Erythroblast (primary cell): ENCODE data around the gene FRMPD2.

Experiments
- DNase-seq, 2 experiments: peaks; one replicate each; lab custom pipeline; 2025; lab: John Stamatoyannopoulos, UW
- GATA1 ChIP-seq: IDR thresholded peaks from 2 replicates; pipeline ENCODE4 v1.6.1; 2011; ENCODE audit warnings: low read depth, mild to moderate bottlenecking, control low read depth, low read length, moderate library complexity
- POLR2A ChIP-seq: IDR thresholded peaks from 2 replicates; pipeline ENCODE4 v1.6.1; 2011; ENCODE audit warnings: mild to moderate bottlenecking, low read length

Gene FRMPD2

DNA sequence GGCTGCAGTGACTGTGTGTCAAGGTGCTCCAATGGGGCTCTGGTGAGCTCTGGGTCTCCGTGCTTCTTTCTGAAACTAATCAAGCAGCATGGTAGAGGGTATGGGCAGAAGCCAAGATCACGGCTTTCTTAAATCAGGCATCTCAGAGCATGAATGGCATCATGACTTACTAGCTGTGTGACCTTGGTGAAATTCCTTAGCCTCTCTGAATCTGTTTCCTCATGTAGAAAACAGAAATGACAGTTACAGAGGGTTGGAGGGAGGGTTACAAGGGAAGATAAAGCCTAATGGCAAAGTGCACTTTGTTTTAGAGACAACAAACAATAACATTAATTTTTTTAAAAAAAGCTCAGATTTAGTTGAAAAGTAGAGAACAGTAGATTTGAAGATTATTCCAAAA, 34.9 kb downstream of the FRMPD2 start:
- no peak for DNase-seq
- no peak for TF ChIP-seq POLR2A
- TF ChIP-seq GATA1, result no peak

DNA sequence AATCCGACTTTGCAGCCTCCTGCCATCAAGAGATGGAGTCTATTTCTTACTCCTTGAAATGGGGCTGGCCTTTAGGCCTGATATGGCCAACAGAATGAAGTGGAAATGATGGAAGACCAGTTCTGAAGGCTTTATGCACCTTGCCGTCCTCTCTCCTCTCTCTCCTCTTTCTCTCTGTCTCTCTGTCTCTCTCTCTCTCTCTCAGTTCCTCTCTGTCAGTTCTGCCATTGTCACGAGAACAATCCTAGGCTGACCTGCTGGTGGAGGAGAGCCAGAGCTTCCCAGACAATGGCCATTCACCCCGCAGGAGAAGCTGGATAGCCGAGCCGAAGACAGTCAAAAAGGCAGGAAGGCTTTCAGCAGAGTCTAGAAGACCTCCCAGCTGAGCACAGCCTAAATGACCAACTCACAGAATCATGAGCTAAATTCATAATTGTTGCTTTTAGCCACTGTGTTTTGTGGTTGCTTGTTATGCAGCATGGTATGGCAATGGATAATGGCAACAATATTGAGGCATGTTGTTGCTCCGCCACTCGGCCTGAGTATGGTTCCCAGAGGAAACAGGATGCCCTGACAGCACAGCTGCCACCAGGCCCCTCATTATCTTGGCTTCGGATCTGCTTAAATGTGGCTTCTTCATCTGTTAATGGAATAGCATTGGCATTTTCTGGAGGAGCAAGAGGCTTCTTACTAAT, 35.5 kb downstream of the FRMPD2 start:
- TF ChIP-seq POLR2A (no peak), GATA1 (no peak)

DNA sequence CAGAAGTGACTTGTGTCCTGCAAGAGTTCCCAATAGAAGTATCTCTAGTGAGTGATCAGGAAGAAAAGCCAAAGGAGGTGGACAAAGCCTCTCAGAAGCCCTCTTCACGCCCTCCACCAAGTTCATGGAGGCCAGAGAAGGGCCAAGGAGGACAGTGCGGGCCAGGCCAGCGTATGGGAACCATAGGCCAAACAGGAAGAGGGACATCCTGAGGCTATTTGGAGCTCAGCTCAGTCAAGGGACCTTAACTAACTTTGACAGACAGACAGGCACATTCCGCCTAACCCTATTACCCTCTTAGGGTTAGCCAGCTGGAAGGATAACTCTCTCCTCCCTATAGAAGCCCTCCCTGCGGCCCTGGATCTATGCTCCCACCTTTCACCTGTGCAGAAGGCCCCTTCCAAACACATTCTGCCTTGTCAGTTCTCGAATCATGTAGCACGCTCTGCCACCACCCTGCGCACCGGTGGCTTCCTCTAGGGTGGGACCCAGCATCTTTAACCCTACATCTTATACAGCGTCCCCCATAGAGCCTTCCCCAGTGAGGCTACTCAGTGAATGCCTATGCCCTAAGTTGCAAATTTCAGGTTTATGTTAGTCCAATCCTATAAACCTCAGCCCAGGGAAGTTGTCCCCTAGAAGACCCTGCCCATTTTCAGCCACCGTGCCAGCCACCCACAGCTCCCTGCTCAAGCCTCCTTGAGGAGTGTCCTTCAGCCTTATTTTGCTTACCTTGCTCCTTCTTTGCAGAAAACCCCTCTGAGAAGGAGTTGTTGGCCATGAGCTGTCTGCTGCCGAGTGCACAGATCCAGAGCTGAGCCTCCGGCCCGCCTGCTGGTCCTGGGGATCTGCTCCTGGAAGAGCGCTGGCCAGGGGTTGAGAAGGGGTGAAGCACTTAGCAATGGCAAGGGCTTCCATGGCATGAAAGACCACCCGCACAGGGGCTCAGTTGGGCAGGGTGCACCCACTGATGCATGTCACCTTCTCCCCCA, 36.9 kb downstream of the FRMPD2 start:
- no peak for TF ChIP-seq GATA1
- no peak for TF ChIP-seq POLR2A
- DNase-seq, result no peak

More for the DNA sequence above, 35.5 kb downstream of the FRMPD2 start:
- DNase-seq, result no peak

DNA sequence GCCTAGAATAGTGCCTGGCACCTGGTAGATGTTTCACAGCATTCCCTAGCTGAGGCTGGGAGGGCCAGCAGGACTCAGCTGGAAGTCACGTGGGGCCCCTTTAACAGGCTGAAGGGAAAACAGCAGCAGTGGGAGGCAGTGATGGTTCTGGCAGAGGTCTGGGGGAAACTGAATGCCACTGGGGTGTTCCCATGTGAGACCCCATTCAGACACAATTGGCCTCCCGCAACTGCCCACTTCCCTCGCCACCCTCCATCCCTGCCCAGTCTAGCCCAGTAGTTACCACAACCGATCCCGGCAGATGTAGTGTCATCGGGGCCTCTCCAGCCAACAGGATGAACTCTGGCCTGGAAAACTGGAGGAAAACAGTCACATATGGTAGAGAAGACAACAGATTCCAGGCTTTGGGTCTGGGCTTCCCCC, 38.3 kb downstream of the FRMPD2 start:
- DNase-seq, result no peak
- TF ChIP-seq GATA1 (no peak), POLR2A (no peak)

DNA sequence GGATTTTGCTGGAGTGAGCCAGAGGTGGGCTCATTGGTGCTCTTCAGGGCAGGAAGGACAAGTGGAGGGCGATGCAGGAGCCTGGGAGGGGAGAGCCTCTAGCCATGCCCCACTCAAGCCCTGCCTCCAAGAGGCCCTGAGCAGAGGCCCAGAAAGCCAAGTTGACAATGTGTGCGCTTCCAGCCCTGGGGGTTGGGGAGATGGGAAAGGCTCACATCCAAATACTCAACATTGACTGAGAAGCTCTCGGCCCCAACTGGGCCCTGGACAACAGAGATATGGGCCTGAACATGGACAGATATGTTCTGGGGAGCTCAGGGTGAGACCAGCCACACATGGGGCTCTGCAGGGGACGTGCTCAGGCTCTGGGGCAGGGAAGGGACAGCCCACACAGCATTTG, 39.0 kb downstream of the FRMPD2 start:
- DNase-seq, result no peak
- TF ChIP-seq GATA1 (no peak), POLR2A (no peak)

DNA sequence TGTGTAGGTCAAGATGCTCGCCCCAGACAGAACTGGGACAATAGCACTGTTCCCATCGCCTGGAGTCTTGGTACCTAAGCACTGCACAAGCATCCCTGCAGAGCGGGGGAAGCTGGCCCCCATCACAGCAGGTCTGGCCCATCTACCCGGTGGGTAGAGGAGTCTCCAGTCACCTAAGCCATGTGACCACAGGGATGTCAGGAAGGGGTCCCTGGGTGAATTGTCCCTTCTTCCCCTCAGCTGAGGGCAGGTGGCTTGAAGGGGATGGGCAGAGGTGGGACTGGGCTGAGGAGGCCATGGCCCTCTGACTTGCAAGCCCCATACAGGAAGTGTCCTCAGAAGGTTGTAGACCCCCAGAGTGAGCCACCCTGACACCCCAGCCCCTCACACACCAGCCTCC, 39.7 kb downstream of the FRMPD2 start:
- DNase-seq, result no peak
- TF ChIP-seq GATA1, result no peak
- no peak for TF ChIP-seq POLR2A

DNA sequence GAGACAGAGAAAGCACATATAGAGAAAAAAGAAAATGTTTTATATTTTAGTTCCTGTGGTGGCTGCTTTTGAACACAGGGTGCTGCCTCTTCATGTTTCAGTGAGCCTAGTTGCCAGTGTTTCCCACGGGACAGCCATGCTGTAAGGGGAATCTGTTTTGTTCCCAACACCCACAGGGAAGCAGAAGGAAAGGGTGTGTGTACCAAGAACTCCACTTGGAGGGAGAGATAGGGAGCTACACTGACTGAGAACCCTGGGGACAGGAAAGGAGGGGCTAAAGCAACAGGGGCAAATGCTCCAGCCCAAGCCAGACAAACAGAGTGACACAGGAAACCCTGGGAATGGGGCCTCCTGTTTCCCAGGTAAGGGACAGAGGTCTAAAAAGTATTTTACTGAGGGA, 40.2 kb downstream of the FRMPD2 start:
- DNase-seq, result no peak
- TF ChIP-seq GATA1, result no peak
- TF ChIP-seq POLR2A, result no peak

DNA sequence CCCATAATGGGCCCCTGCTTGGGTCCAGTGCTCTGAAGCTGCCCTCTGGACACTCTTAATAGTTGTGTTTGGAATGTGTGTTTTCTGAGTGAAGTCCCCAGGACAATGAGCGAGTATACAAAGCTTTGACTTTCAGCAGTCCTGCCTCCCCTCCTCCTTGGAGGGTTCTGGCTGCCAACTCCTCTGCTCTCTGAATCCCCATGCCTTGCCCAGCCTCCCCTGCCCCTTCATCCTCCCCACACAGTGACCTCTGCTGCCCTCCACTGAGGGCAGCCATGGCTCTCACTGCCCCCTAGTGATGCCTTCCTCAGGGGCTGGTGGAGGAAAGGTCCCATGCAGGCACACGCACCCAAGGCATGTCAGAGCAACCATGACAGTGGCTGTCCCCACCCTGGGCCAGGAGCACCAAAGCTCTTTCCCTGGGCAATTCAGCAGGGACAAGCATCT, 40.9 kb downstream of the FRMPD2 start:
- TF ChIP-seq GATA1 (no peak), POLR2A (no peak)
- DNase-seq, result no peak

DNA sequence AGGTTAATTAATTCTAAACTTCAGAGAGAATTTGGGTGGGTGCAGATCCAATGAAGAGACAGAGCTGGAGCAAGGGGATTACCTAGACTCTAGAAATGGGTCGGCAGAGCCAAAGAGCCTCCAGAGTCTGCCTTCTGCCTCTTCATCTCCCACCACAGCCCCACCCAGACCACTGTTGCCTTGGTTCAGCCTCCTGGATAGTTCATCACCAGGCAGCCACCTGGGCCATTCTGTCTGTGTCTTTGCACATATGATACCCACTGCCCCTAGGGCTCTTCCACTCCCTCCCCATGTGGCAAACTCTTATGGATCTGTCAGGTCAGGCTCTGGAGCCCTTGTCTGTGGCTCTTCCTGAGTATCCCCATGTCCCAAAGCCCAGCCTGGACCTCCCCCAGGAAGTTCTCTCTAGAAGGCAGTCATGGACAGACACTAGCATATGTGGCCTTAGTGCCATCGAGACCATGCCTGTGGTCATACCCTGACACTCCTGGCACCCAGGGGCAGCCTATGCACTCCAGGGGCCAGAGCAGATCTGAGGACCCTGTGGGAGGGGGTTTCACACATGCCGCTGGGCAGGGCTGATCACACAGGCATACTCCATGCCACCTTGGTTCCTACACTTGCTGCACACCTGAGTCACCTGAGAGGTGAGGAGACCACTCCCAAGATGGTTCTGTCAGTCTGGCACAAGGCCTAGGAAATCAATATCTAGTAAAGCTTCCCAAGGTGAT, 41.6 kb downstream of the FRMPD2 start:
- DNase-seq, result no peak
- TF ChIP-seq POLR2A, result no peak

DNA sequence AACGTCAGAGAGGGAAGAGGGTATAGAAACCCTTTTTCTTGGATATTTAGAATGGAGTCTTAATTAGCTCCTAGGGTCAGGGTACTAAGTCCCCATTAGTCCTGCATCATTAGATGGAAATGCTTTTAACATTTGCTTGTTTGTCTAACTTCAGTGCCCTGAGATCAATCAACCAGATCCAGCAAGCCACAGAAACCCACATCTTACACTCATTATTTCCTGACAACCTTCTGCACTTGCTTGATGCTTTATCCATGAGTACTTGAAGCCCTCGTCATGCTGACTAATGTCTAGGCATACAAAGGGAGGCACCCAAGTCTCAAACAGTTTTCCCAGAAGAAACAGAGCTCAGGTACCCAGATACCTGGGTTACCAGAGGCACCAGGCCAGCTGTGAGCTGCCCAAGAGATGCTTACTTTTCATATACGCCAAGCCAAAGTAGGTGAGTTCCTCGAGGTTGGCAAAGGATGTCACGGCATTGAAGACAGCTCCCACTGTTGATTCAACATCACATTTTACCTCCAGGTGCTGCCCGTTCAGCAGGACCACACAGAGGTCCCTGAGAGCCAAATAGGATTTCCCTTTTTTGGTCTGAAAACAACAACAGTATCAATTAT, 42.7 kb downstream of the FRMPD2 start:
- no peak for DNase-seq
- TF ChIP-seq GATA1 (no peak), POLR2A (no peak)

DNA sequence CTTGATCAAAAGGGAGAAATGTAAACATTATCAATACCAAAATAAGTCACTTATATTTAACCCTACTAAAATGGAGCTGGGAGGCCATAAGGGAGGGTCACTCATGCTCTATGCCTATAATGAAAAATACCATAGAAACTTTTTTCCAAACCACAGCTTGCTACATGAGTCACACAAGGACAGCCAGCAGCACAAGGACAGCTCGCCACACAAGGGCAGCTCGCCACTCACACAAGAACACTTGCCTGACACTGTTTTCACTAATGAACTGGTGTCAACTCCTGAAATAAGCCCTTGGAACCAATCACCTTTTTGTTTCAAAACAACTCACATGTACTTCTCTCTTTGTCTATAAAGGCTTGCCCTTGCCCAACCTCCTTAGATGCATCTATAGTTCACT, 43.3 kb downstream of the FRMPD2 start:
- DNase-seq, result no peak
- TF ChIP-seq POLR2A (no peak), GATA1 (no peak)

DNA sequence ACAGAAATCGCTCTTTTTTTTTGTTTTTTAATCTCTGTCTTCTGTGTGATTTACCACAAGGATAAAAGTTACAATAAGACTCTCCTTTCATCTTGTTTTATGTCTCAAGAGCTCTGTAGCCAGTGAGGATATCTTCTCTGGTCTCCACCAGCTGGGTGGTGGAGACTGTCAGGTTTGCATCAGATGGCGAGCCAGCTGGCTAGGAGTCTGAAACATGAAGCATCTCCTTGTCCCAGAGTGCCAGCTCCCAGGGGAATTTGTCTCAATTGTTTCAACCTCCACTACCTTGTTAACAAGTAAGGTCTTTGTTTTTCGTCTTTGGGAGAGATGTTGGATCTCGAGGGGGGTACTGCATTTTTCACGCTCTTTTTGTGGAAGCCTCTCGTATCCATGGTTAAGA, 47.3 kb downstream of the FRMPD2 start:
- TF ChIP-seq GATA1 (no peak), POLR2A (no peak)
- DNase-seq, result no peak

DNA sequence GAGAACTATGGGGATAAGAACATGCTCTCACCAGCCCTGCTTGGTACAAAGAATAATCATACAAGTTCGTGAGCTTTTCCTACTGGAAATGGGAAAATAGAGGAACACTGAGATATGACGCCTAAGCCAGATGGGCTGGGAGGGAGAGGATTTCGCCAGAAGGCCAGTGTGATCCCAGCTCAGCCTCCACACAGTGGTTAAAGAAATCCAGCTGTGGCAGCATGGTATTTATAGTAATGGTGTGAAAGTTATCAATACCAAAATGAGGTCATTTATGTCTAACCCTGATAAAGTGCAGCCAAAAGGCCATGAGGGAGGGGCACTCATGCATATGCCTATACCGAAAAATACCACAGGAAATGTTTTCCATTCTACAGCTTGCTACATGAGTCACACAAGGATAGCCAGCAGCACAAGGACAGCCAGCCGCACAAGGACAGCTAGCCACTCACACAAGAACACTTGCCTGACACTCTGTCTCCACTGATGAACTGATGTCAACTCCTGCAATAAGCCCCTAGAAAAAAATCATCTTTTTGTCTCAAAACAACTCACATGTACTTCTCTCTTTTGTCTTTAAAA, 49.4 kb downstream of the FRMPD2 start:
- DNase-seq, result no peak
- no peak for TF ChIP-seq GATA1
- no peak for TF ChIP-seq POLR2A
